AG09319 (cell line): Measurements from ENCODE around the gene CFAP20.
"Not testable (repeated sequence)": the region's sequence is repeated elsewhere in the genome, so short reads cannot be mapped to it uniquely, and the experiment has no call there.

Source experiments
- DNase-seq: peaks from one replicate; pipeline ENCODE4 v3.0.0-alpha.2; 2010; ENCODE audit warnings: low read depth; ENCODE audit errors: extremely low read depth
- CTCF ChIP-seq: IDR thresholded peaks from 2 replicates; pipeline ENCODE4 v1.5.1; 2011; ENCODE audit warnings: low read depth, mild to moderate bottlenecking, inconsistent platforms, low read length, moderate library complexity

The CFAP20 gene

GRCh38 chr16:58086381-58087208 is 42.6 kb downstream of the CFAP20 start:
- DNase-seq, result no peak
- TF ChIP-seq CTCF, result no peak

GRCh38 chr16:58085584-58086251 is 43.5 kb downstream of the CFAP20 start:
- DNase-seq, result no peak
- TF ChIP-seq CTCF, result no peak

DNA sequence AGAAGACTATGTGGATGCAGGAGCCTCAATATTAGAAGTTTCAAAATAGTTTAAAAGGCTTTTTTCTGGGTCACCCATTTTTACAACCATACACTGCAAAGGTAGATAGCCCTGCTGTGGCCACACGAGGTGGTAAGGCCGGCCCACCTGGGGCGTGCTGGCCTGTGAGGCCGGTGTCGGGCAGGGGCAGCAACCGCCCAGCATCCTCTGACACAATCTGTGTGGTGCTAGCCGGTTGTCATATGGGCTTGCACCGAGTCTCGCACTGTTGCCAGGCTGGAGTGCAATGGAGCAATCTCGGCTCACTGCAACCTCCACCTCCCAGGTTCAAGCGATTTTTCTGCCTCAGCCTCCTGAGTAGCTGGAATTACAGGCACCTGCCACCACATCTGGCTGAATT is 44.0 kb downstream of the CFAP20 start:
- no peak for DNase-seq
- TF ChIP-seq CTCF, result no peak

DNA sequence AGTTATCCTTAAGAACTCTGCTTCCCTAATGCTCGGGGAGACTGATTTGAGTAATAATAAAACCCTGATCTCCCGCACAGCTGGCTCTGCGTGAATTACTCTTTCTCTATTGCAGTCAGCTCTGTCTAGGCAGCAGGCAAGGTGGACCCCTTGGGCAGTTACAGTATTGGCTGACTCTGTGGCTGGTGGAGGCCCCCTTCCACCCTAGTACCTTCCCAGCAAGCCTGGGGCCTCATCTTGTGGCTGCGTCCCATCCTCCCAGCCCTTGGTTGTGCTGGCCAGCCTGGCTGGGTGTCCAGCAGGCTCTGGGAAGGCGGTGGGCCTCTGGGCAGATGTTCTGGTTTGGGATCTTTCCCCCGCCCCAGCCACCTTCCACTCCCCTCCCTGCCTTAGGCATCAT is 44.5 kb downstream of the CFAP20 start:
- no peak for DNase-seq
- no peak for TF ChIP-seq CTCF

GRCh38 chr16:58082381-58082780 is 46.8 kb downstream of the CFAP20 start:
- no peak for DNase-seq
- TF ChIP-seq CTCF, result no peak

GRCh38 chr16:58080657-58081056 is 48.5 kb downstream of the CFAP20 start:
- DNase-seq, result not testable (repeated sequence)

DNA sequence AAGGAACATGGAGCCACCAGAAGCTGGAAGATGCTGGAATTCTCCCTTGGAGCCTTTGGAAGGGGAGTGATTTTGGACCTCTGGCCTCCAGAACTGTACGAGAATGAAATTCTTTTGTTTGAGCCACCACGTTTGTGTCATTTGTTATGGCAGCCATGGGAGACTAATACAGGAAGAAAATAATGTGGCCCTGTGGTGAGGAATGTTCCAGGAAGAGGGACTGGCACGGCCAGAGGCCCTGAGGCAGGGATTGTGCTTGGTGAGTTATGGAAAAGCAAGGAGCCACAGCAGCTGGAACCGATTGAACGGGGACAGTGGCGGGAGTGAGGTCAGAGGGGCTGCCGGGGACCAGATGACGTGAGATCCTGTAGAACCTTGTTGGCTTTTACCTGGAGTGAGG is 51.4 kb downstream of the CFAP20 start:
- no peak for TF ChIP-seq CTCF
- DNase-seq, result no peak
